Neural progenitor cell (in vitro differentiated cells): ENCODE measurements around the gene ASPRV1.

ENCODE experiments used
- CTCF ChIP-seq: fragments of 200-600 bp; sonication (generic); IDR thresholded peaks from 2 replicates; pipeline ENCODE4 v1.5.1; 2017; ENCODE audit warnings: antibody characterized with exemption, mild to moderate bottlenecking
- EZH2phosphoT487 ChIP-seq: fragments of 200-600 bp; sonication (generic); IDR thresholded peaks from 2 replicates; pipeline ENCODE4 v1.6.1; 2017; ENCODE audit warnings: antibody characterized with exemption

- TF ChIP-seq CTCF (no peak), EZH2phosphoT487 (no peak)
Measured at GRCh38 chr2:69989009-69989408, 27.6 kb upstream of the ASPRV1 start.
